Motor neuron (in vitro differentiated cells): ENCODE measurements around the gene TACSTD2. TPM values are rescaled to one million over a fixed set of nuclear protein-coding genes. Genes with fewer than 3 reads are reported as not detected.
A peak's percentile ranks its signal among the peaks of the same experiment; 100 is the strongest.
"Not testable (repeated sequence)": the region's sequence is repeated elsewhere in the genome, so short reads cannot be mapped to it uniquely, and the experiment has no call there.

ENCODE experiments used
- ATAC-seq, 8 experiments: fragments of 200-7000 bp; cut with Tn5 transposase; replicated peaks in 6 of 8; 2 replicates each; pipeline ENCODE4 v1.8.0; 2021; ENCODE audit warnings: mild to moderate bottlenecking in 8 of 8, moderate library complexity in 8 of 8
- H3K27ac ChIP-seq, 2 donors: fragments of 250-450 bp; sonication (Bioruptor Pico); 2 replicates each; pipeline ENCODE4 v1.9.0; 2021; ENCODE audit warnings: antibody characterized with exemption in 2 of 2, mild to moderate bottlenecking in 2 of 2, moderate library complexity in 1 of 2
- H3K4me1 ChIP-seq, 2 donors: fragments of 250-450 bp; sonication (Bioruptor Pico); replicated peaks in 1 of 2; 2 replicates each; pipeline ENCODE4 v1.6.1; 2021; ENCODE audit warnings: antibody characterized with exemption in 2 of 2, mild to moderate bottlenecking in 2 of 2, moderate library complexity in 1 of 2
- H3K4me3 ChIP-seq, 5 donors: fragments of 250-450 bp; sonication (Bioruptor Pico); 2 replicates each; pipeline ENCODE4 v1.9.0; 2021; ENCODE audit warnings: antibody characterized with exemption in 5 of 5, mild to moderate bottlenecking in 5 of 5, moderate library complexity in 4 of 5
- WGBS, 10 experiments: fragments of 450-650 bp; shearing (Covaris generic); methylation state at CpG; one replicate each; pipeline ENCODE4 v1.0.0; 2022; 5-methylcytosine and 5-hydroxymethylcytosine counted together
- in situ Hi-C, 9 experiments: fragments of 400-800 bp; cut with MboI; loops; one replicate each; pipeline ENCODE4 v1.15.0; 2021; ENCODE audit warnings: low sequenced_read_pairs in 9 of 9, low pct_unique_long_range_greater_than_20kb in 2 of 9; ENCODE audit not compliant: unreplicated experiment in 9 of 9
- total RNA-seq, 8 experiments: library from RNA; unstranded; fragments of 300-600 nt; gene quantifications; 2 replicates each; pipeline versions ENCODE4 v1.2.3 to v1.2.4, GENCODE V29; 2022

Gene TACSTD2
- total RNA-seq, 8 experiments from 2014 or later = 0.05 to 0.90 (median 0.21) TPM; not detected in 3

GRCh38 chr1:58546520-58547308, 30.3 kb downstream of the TACSTD2 start, which contains the start of gene OMA1:
OMA1 (minus strand) TSS chr1:58546726; CDS start chr1:58539294, 7,432 bp downstream.
- Histone ChIP-seq H3K4me3 (peak within 1 kb of the TSS; percentile 52 to 72 (median 58)), H3K4me1 (peaks cover 5 to 8% of the 10 kb centered on the region in 2 donors), H3K27ac (peak within 1 kb of the TSS; percentile 86 to 89)
- whole genome bisulfite sequencing, 10 experiments = 0 to 90% (median 5%) methylated on average over 1 to 31 of the region's 46 CpGs; no CpG with 5 or more reads in 2 of the 10 experiments
- ATAC-seq = peak; percentile 87 to 96 (median 92)
- in situ Hi-C loops = loop anchor here in 2 of 9 experiments (25.0 kb wide), 2 partner anchors 1134 to 1216 kb away; partner anchors contain the start of gene DAB1 (in 1 of the 2)

- H3K4me3 ChIP-seq = peak overlapping the region; percentile 52 to 72 (median 58)
- peak; percentile 70 to 81 (median 74) for ATAC-seq
- in situ Hi-C loops = loop anchor here in 2 of 9 experiments (25.0 kb wide), 2 partner anchors 1134 to 1216 kb away; partner anchors contain the start of gene DAB1 (in 1 of the 2)
- peak overlapping the region; percentile 86 to 89 for H3K27ac ChIP-seq
- 0 to 17% (median 2%) methylated on average over 1 to 24 of the region's 43 CpGs; no CpG with 5 or more reads in 1 of the 10 experiments for WGBS, 10 experiments
- peaks cover 5 to 8% of the 10 kb centered on the region in 2 donors for H3K4me1 ChIP-seq
These were observed 31.2 kb downstream of the TACSTD2 start for GRCh38 chr1:58545591-58546519.

GRCh38 chr1:58543260-58543659, 33.8 kb downstream of the TACSTD2 start:
- no peak overlapping the region for H3K27ac ChIP-seq
- no peak overlapping the region for H3K4me3 ChIP-seq
- ATAC-seq = no peak
- in situ Hi-C loops = loop anchor here in 2 of 9 experiments (25.0 kb wide), 2 partner anchors 1131 to 1219 kb away; partner anchors contain the start of gene DAB1 (in 1 of the 2)
- peaks cover 5 to 8% of the 10 kb centered on the region in 2 donors for H3K4me1 ChIP-seq
- 86 to 100% (median 91%) methylated on average over 1 of the region's 1 CpG; no CpG with 5 or more reads in 4 of the 10 experiments for WGBS, 10 experiments

- Histone ChIP-seq H3K27ac (no peak overlapping the region), H3K4me3 (no peak overlapping the region), H3K4me1 (no peaks in the 10 kb centered on the region)
- WGBS, 10 experiments = 29 to 92% (median 70%) methylated on average over 1 to 2 of the region's 2 CpGs; no CpG with 5 or more reads in 2 of the 10 experiments
- in situ Hi-C loops = loop anchor here in 2 of 9 experiments (25.0 kb wide), 2 partner anchors 1127 to 1223 kb away; partner anchors contain the start of gene DAB1 (in 1 of the 2)
- no peak for ATAC-seq
These were observed 37.5 kb downstream of the TACSTD2 start for GRCh38 chr1:58539553-58539952.

DNA sequence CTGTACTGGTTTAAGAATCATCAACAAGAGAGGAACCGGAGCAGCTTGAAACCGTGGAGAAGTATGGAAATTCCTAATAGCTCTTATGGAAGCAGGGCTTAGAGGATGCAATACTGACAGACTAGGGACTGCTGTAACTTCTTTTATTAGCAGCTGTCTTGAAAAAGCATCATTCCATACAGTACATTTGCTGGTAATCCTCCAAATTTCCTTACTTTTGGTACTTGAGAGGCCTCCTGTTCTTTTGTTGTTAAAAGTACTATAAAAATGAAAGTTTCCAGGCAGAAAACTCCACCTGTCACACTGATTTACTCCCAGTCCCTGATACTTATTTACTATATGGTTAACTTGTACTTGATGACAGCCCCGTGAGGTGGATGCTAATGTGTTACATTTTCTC, 38.2 kb downstream of the TACSTD2 start:
- no peak for ATAC-seq
- WGBS, 10 experiments = 69 to 93% (median 87%) methylated on average over 2 to 3 of the region's 3 CpGs
- in situ Hi-C loops = loop anchor here in 2 of 9 experiments (25.0 kb wide), 2 partner anchors 1127 to 1223 kb away; partner anchors contain the start of gene DAB1 (in 1 of the 2)

GRCh38 chr1:58531842-58532241, 45.2 kb downstream of the TACSTD2 start:
- WGBS, 10 experiments = 86 to 100% (median 95%) methylated on average over 1 of the region's 1 CpG; no CpG with 5 or more reads in 1 of the 10 experiments
- ATAC-seq, H3K4me3 ChIP-seq, H3K27ac ChIP-seq, H3K4me1 ChIP-seq: not testable (repeated sequence)
- in situ Hi-C loops = loop anchor here in 2 of 9 experiments (25.0 kb wide), 2 partner anchors 1120 to 1230 kb away; partner anchors contain the start of gene DAB1 (in 1 of the 2)

More for the DNA sequence above, 38.2 kb downstream of the TACSTD2 start:
- Histone ChIP-seq H3K27ac (no peak overlapping the region), H3K4me1 (peaks cover 0 to 1% of the 10 kb centered on the region in 2 donors), H3K4me3 (no peak overlapping the region)

DNA sequence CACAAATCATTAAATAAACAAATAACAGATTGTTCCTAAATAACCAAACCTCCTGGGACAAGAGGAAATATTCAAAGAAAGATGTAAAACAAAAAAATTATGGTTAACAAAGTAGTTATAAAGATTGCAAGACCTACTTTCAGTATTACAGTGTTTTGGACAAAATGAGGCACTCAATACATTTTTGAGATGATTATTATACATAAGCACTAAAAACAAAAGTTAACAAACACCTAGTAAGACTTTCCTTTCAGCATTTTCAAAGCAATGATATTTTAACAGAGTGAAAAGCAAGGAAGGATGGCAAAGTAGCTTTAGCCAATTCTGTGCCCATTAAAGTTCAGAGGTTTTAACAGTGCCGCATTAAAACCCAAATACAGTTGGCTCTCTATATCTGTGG, 47.8 kb downstream of the TACSTD2 start:
- WGBS, 10 experiments = 80 to 100% (median 100%) methylated on average over 1 of the region's 1 CpG
- no peak overlapping the region for H3K27ac ChIP-seq
- ATAC-seq = no peak
- in situ Hi-C loops = loop anchor here in 3 of 9 experiments (10.0 to 25.0 kb wide), 3 partner anchors 126 to 1233 kb away; partner anchors contain the start of gene DAB1 (in 1 of the 3)
- H3K4me1 ChIP-seq = peaks cover 0 to 3% of the 10 kb centered on the region in 2 donors
- H3K4me3 ChIP-seq = no peak overlapping the region

DNA sequence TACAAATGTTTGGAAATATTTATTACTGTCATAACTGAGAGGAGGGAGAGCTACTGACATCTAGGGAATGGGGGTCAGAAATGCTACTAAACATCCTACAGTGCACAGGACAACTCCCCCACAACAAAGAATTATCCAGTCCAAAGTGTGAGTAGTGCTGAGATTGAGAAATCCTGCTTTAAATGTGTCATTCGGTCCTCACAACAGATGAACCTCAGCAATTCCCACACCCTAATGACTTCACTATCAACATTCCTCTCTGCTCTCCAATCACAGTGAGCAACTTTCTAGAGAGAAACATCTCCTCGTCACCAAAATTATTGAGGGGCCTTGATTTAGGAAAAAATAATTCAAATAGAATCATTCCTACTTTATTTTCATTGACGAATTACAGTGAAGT, 48.5 kb downstream of the TACSTD2 start:
- ATAC-seq = peak in 2 of 8 experiments; percentile 96
- in situ Hi-C loops = loop anchor here in 3 of 9 experiments (10.0 to 25.0 kb wide), 3 partner anchors 126 to 1234 kb away; partner anchors contain the start of gene DAB1 (in 1 of the 3)
- Histone ChIP-seq H3K4me3 (no peak overlapping the region), H3K4me1 (no peaks in the 10 kb centered on the region), H3K27ac (no peak overlapping the region)
- 50 to 100% (median 85%) methylated on average over 1 to 3 of the region's 3 CpGs for WGBS, 10 experiments

Other genes starting within 250 kb of the TACSTD2 start
- gene OMA1, start 30.5 kb downstream of the TACSTD2 start, total RNA-seq = 10 to 100 TPM in 6 of 8 experiments, 1 to 10 TPM in 2; 9.5 to 20.9 (median 12.0) TPM
- gene MYSM1, start 122.8 kb upstream of the TACSTD2 start, total RNA-seq = 10 to 100 TPM; 16.1 to 75.3 (median 32.4) TPM
- gene JUN, start 206.8 kb upstream of the TACSTD2 start, total RNA-seq = 100 to 1,000 TPM in 2 of 8 experiments, 10 to 100 TPM in 6; 17.0 to 165 (median 66.9) TPM